ENCODE data around the gene EPYC.

EPYC gene

GRCh38 chr12:91004872-91005271 lies at the start of gene EPYC:
Gene EPYC, minus strand, starts transcription at chr12:91004972. Its CDS starts 2,407 bp downstream, at chr12:91002565.
- DNase-seq, result no peak

- DNase-seq, result no peak
Measured at GRCh38 chr12:91053951-91054715, 49.4 kb upstream of the EPYC start.

GRCh38 chr12:91052026-91052425 lies 47.3 kb upstream of the EPYC start:
- DNase-seq, result no peak

GRCh38 chr12:91044586-91044985 lies 39.8 kb upstream of the EPYC start:
- DNase-seq, result no peak

- no peak for DNase-seq
Measured at GRCh38 chr12:91043408-91043807, 38.6 kb upstream of the EPYC start.

GRCh38 chr12:91040096-91040755 lies 35.5 kb upstream of the EPYC start:
- DNase-seq, result no peak

GRCh38 chr12:91037276-91037675 lies 32.5 kb upstream of the EPYC start:
- DNase-seq, result no peak

- no peak for DNase-seq
Measured at GRCh38 chr12:91033251-91033650, 28.5 kb upstream of the EPYC start.

GRCh38 chr12:91023326-91024004 lies 18.7 kb upstream of the EPYC start:
- DNase-seq, result no peak

GRCh38 chr12:91021076-91021475 lies 16.3 kb upstream of the EPYC start:
- DNase-seq, result no peak

GRCh38 chr12:91019455-91019854 lies 14.7 kb upstream of the EPYC start:
- no peak for DNase-seq

GRCh38 chr12:91017511-91018263 lies 12.9 kb upstream of the EPYC start:
- DNase-seq, result no peak

- no peak for DNase-seq
Measured at GRCh38 chr12:91017043-91017442, 12.3 kb upstream of the EPYC start.

- peak; percentile 73 for DNase-seq
Measured at GRCh38 chr12:91009319-91009950, 4.7 kb upstream of the EPYC start.

- DNase-seq, result no peak
Measured at GRCh38 chr12:91007531-91008290, 2.9 kb upstream of the EPYC start.

- no peak for DNase-seq
Measured at GRCh38 chr12:91003737-91004136, 1.0 kb downstream of the EPYC start.

GRCh38 chr12:91001306-91001705 lies 3.5 kb downstream of the EPYC start:
- DNase-seq, result no peak

GRCh38 chr12:90999966-91000365 lies 4.8 kb downstream of the EPYC start:
- DNase-seq, result no peak

GRCh38 chr12:90999527-90999926 lies 5.2 kb downstream of the EPYC start:
- no peak for DNase-seq

- no peak for DNase-seq
Measured at GRCh38 chr12:90995010-90995409, 9.8 kb downstream of the EPYC start.

GRCh38 chr12:90991952-90992465 lies 12.8 kb downstream of the EPYC start:
- DNase-seq, result no peak

- no peak for DNase-seq
Measured at GRCh38 chr12:90990611-90991010, 14.2 kb downstream of the EPYC start.

All from kidney glomerular epithelial cell (primary cell).